Measurements from ENCODE around the gene RNF169. TPM values are rescaled to one million over a fixed set of nuclear protein-coding genes. Genes with fewer than 3 reads are reported as not detected.

RNF169 gene
- total and polyA plus RNA-seq, 2 of the 13 experiments (the other 11 are each of a cell fraction or from before 2014, with no cell fraction given): 5.3 to 14.2 TPM

DNA sequence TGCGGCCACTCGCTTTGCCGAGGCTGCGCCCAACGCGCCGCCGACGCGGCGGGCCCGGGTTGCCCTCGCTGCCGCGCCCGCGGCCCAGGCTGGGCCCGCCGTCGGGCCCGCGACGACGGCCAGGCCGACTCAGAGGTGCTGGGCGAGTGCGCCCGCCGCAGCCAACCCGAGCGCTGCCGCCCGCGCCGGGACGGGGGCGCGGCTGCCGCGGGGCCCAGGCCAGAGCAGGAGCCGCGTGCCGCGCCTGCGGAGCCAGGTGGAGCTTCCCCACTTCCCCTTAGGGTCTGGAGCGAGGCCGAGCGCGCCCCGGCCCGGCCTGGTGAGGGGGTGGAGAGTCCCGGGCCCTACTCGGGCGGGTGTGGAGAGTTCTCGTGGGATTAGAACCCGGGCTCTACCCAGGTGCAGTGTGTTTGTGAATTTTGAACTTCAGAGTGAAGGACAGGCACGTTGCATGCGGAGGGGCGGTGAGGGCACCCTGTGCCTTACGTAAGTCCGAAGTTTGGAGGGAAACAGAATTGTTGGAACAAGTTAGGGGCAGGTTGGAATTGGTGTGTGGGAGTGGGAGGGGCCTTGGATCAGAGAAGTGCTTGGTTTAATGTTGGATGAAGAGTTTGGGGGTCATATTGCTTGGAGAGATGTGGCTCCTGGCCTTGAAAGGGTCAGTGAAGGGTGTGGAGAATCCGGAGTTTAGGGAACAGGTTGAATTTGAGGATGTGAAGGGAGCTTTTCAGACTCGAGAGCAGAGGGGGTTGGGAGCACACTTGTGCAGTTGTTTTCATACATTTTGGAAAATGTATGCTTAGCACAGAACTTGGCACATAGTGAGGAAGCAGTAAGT lies 697 bp downstream of the RNF169 start (continued):
- TF ChIP-seq, protein P1, sequence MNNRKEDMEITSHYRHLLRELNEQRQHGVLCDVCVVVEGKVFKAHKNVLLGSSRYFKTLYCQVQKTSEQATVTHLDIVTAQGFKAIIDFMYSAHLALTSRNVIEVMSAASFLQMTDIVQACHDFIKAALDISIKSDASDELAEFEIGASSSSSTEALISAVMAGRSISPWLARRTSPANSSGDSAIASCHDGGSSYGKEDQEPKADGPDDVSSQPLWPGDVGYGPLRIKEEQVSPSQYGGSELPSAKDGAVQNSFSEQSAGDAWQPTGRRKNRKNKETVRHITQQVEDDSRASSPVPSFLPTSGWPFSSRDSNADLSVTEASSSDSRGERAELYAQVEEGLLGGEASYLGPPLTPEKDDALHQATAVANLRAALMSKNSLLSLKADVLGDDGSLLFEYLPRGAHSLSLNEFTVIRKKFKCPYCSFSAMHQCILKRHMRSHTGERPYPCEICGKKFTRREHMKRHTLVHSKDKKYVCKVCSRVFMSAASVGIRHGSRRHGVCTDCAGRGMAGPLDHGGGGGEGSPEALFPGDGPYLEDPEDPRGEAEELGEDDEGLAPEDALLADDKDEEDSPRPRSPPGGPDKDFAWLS (CRISPR knock-in tag; IDR thresholded peaks at IDR 0.05; ENCODE audit: borderline replicate concordance): no peak
- TF ChIP-seq, protein P2, sequence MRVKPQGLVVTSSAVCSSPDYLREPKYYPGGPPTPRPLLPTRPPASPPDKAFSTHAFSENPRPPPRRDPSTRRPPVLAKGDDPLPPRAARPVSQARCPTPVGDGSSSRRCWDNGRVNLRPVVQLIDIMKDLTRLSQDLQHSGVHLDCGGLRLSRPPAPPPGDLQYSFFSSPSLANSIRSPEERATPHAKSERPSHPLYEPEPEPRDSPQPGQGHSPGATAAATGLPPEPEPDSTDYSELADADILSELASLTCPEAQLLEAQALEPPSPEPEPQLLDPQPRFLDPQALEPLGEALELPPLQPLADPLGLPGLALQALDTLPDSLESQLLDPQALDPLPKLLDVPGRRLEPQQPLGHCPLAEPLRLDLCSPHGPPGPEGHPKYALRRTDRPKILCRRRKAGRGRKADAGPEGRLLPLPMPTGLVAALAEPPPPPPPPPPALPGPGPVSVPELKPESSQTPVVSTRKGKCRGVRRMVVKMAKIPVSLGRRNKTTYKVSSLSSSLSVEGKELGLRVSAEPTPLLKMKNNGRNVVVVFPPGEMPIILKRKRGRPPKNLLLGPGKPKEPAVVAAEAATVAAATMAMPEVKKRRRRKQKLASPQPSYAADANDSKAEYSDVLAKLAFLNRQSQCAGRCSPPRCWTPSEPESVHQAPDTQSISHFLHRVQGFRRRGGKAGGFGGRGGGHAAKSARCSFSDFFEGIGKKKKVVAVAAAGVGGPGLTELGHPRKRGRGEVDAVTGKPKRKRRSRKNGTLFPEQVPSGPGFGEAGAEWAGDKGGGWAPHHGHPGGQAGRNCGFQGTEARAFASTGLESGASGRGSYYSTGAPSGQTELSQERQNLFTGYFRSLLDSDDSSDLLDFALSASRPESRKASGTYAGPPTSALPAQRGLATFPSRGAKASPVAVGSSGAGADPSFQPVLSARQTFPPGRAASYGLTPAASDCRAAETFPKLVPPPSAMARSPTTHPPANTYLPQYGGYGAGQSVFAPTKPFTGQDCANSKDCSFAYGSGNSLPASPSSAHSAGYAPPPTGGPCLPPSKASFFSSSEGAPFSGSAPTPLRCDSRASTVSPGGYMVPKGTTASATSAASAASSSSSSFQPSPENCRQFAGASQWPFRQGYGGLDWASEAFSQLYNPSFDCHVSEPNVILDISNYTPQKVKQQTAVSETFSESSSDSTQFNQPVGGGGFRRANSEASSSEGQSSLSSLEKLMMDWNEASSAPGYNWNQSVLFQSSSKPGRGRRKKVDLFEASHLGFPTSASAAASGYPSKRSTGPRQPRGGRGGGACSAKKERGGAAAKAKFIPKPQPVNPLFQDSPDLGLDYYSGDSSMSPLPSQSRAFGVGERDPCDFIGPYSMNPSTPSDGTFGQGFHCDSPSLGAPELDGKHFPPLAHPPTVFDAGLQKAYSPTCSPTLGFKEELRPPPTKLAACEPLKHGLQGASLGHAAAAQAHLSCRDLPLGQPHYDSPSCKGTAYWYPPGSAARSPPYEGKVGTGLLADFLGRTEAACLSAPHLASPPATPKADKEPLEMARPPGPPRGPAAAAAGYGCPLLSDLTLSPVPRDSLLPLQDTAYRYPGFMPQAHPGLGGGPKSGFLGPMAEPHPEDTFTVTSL (CRISPR knock-in tag; IDR thresholded peaks at IDR 0.05; ENCODE audit: borderline replicate concordance): 0 out of 2 replicates have a peak, but pooled peaks have one; percentile 46
- TF ChIP-seq ZNF441 (CRISPR knock-in tag; IDR thresholded peaks at IDR 0.05; ENCODE audit: borderline replicate concordance) (peak; percentile 84), ZNF724P (CRISPR knock-in tag; IDR thresholded peaks at IDR 0.05; ENCODE audit: borderline replicate concordance) (0 out of 2 replicates have a peak, but pooled peaks have one; percentile 4), ARNTL (CRISPR knock-in tag; IDR thresholded peaks at IDR 0.05) (peak; percentile 74), HDAC6 (IDR thresholded peaks at IDR 0.05; ENCODE audit: low read depth, low read length) (no peak), ATRX (CRISPR knock-in tag; IDR thresholded peaks at IDR 0.05; ENCODE audit: borderline replicate concordance) (no peak), ADNP (CRISPR knock-in tag; IDR thresholded peaks at IDR 0.05) (no peak), KLF6 (CRISPR knock-in tag; IDR thresholded peaks at IDR 0.05) (no peak), ARNT2 (CRISPR knock-in tag; IDR thresholded peaks at IDR 0.05; ENCODE audit: low read depth) (peak; percentile 80), CCAR2 (optimal IDR thresholded peaks at IDR 0.05; ENCODE audit: low read depth, low read length) (no peak), ZNF562 (CRISPR knock-in tag; IDR thresholded peaks at IDR 0.05; ENCODE audit: borderline replicate concordance) (0 out of 2 replicates have a peak, but pooled peaks have one; percentile 17), NR0B2 (CRISPR knock-in tag; IDR thresholded peaks at IDR 0.05) (peak; percentile 78; the same call in 1 of the 2 replicates), CBX5 (CRISPR knock-in tag; IDR thresholded peaks at IDR 0.05; ENCODE audit: borderline replicate concordance) (peak; percentile 27; the same call in 1 of the 2 replicates), ZNF720 (CRISPR knock-in tag; IDR thresholded peaks at IDR 0.05) (no peak), NONO (IDR thresholded peaks at IDR 0.05) (no peak), NONO (CRISPR knock-in tag; conservative IDR thresholded peaks at IDR 0.05) (peak; percentile 75), HDAC1 (CRISPR knock-in tag; IDR thresholded peaks at IDR 0.05) (peak; percentile 58)
- TF ChIP-seq, protein P3, sequence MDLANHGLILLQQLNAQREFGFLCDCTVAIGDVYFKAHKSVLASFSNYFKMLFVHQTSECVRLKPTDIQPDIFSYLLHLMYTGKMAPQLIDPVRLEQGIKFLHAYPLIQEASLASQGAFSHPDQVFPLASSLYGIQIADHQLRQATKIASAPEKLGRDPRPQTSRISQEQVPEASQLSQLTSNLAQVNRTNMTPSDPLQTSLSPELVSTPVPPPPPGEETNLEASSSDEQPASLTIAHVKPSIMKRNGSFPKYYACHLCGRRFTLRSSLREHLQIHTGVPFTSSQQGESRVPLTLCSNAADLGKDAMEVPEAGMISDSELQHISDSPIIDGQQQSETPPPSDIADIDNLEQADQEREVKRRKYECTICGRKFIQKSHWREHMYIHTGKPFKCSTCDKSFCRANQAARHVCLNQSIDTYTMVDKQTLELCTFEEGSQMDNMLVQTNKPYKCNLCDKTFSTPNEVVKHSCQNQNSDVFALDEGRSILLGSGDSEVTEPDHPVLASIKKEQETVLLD (CRISPR knock-in tag; IDR thresholded peaks at IDR 0.05; ENCODE audit: low read depth): peak; percentile 75

All from HepG2 (cell line).